ENCODE results near the gene TNFRSF11A. TPM values are rescaled to one million over a fixed set of nuclear protein-coding genes. Genes with fewer than 3 reads are reported as not detected.

TNFRSF11A gene
- total RNA-seq, 1 donor from 2014 or later, result 0.16 TPM

GRCh38 chr18:62334120-62334519, 9.0 kb downstream of the TNFRSF11A start:
- TF ChIP-seq, protein P1, sequence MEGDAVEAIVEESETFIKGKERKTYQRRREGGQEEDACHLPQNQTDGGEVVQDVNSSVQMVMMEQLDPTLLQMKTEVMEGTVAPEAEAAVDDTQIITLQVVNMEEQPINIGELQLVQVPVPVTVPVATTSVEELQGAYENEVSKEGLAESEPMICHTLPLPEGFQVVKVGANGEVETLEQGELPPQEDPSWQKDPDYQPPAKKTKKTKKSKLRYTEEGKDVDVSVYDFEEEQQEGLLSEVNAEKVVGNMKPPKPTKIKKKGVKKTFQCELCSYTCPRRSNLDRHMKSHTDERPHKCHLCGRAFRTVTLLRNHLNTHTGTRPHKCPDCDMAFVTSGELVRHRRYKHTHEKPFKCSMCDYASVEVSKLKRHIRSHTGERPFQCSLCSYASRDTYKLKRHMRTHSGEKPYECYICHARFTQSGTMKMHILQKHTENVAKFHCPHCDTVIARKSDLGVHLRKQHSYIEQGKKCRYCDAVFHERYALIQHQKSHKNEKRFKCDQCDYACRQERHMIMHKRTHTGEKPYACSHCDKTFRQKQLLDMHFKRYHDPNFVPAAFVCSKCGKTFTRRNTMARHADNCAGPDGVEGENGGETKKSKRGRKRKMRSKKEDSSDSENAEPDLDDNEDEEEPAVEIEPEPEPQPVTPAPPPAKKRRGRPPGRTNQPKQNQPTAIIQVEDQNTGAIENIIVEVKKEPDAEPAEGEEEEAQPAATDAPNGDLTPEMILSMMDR (conservative IDR thresholded peaks at IDR 0.05), result no peak
- H3K36me3 Mint-ChIP-seq (ENCODE audit: low read depth), result no peaks in the 10 kb centered on the region
- no peak overlapping the region for H3K27ac Mint-ChIP-seq (ENCODE audit: unreplicated experiment)
- peaks cover 20% of the 10 kb centered on the region for H3K4me1 Mint-ChIP-seq
- DNase-seq (ENCODE audit: low read depth, low spot score), result no peak
- peaks cover 55% of the 10 kb centered on the region for H3K27me3 Mint-ChIP-seq (ENCODE audit: low read depth)
- H3K9me3 Mint-ChIP-seq, result no peaks in the 10 kb centered on the region
- no peak overlapping the region for H3K4me3 Mint-ChIP-seq

- TF ChIP-seq, protein P1 (conservative IDR thresholded peaks at IDR 0.05), result no peak
- Mint-ChIP-seq H3K4me1 (peaks cover 24% of the 10 kb centered on the region), H3K27me3 (ENCODE audit: low read depth) (peaks cover 49% of the 10 kb centered on the region), H3K9me3 (no peaks in the 10 kb centered on the region), H3K27ac (ENCODE audit: unreplicated experiment) (no peak overlapping the region), H3K4me3 (no peak overlapping the region), H3K36me3 (ENCODE audit: low read depth) (no peaks in the 10 kb centered on the region)
- no peak for DNase-seq (ENCODE audit: low read depth, low spot score)
Observed at GRCh38 chr18:62335494-62335893, 10.4 kb downstream of the TNFRSF11A start.

- no peak for DNase-seq (ENCODE audit: low read depth, low spot score)
- Mint-ChIP-seq H3K27ac (ENCODE audit: unreplicated experiment) (no peak overlapping the region), H3K36me3 (ENCODE audit: low read depth) (no peaks in the 10 kb centered on the region), H3K4me3 (no peak overlapping the region), H3K9me3 (no peaks in the 10 kb centered on the region), H3K4me1 (peaks cover 24% of the 10 kb centered on the region), H3K27me3 (ENCODE audit: low read depth) (peaks cover 44% of the 10 kb centered on the region)
- TF ChIP-seq, protein P1 (conservative IDR thresholded peaks at IDR 0.05), result no peak
Observed at GRCh38 chr18:62336618-62337017, 11.5 kb downstream of the TNFRSF11A start.

DNA sequence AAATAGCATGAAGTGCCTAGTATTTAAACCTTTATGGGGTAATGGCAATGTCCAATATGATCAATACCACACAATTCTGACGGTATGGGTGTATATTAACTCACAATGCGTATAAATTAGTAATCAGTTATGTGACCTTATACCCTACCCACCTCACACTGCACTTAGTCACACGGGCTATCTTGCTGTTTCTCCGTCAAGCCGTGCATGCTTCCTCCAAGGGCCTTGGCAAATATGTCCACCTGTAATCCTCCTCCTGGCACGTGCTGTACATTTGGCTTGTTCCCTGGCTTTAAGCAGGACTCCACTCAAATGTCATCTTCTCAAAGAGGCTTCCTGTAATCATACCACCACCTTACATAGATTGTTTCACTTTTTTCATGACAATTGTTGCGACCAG, 12.2 kb downstream of the TNFRSF11A start:
- DNase-seq (ENCODE audit: low read depth, low spot score), result no peak
- H3K4me3 Mint-ChIP-seq, result no peak overlapping the region
- H3K4me1 Mint-ChIP-seq, result peaks cover 24% of the 10 kb centered on the region
- TF ChIP-seq, protein P1 (conservative IDR thresholded peaks at IDR 0.05), result no peak
- no peak overlapping the region for H3K27ac Mint-ChIP-seq (ENCODE audit: unreplicated experiment)
- H3K36me3 Mint-ChIP-seq (ENCODE audit: low read depth), result no peaks in the 10 kb centered on the region
- H3K27me3 Mint-ChIP-seq (ENCODE audit: low read depth), result peaks cover 40% of the 10 kb centered on the region
- H3K9me3 Mint-ChIP-seq, result no peaks in the 10 kb centered on the region

DNA sequence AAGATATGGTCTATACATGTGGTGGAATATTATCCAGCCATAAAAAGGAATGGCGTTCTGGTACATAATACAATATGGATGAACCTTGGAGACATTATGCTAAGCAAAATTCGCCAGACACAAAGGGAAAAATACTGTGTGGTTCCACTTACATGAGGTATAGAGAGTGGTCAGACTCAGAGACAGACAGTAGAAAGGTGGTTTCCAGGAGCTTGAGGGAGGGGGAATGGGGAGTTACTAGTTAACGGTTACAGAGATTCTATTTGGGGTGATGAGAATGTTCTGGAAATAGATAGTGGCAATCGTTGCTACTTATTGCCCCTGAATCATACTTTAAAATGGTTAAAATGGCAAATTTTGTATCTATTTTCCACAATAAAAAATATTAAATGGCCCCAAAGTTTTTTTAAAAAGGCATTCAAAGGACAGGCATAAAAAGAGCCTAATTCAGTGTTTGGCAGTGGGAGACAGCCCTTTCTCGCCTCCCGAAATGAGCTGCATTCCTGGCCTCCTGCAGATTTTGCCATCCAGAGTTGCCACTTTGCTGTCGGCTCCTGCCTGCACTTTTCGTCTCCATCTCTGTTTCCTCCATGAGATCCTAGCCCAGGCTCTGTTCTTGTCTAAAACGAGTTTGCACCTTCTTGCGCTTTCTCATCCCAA, 13.5 kb downstream of the TNFRSF11A start:
- DNase-seq (ENCODE audit: low read depth, low spot score), result no peak

More for the DNA sequence above, 13.5 kb downstream of the TNFRSF11A start:
- H3K36me3 Mint-ChIP-seq (ENCODE audit: low read depth), result no peaks in the 10 kb centered on the region
- H3K9me3 Mint-ChIP-seq, result no peaks in the 10 kb centered on the region
- TF ChIP-seq, protein P1 (conservative IDR thresholded peaks at IDR 0.05), result no peak
- H3K4me1 Mint-ChIP-seq, result peaks cover 24% of the 10 kb centered on the region
- H3K27me3 Mint-ChIP-seq (ENCODE audit: low read depth), result peaks cover 35% of the 10 kb centered on the region
- H3K4me3 Mint-ChIP-seq, result no peak overlapping the region
- no peak overlapping the region for H3K27ac Mint-ChIP-seq (ENCODE audit: unreplicated experiment)

All from neural crest cell (in vitro differentiated cells).